ENCODE measurements around the gene ZNF407. TPM values are rescaled to one million over a fixed set of nuclear protein-coding genes. Genes with fewer than 3 reads are reported as not detected.

Gene ZNF407
- total RNA-seq, 1 donor from 2014 or later, result 14.3 TPM

GRCh38 chr18:75108579-75109318 lies 511.1 kb downstream of the ZNF407 start:
- DNase-seq (ENCODE audit: extremely low read depth, low read depth, low spot score), result no peak

GRCh38 chr18:75109319-75109691 lies 511.6 kb downstream of the ZNF407 start:
- no peak for DNase-seq (ENCODE audit: extremely low read depth, low read depth, low spot score)

GRCh38 chr18:75109819-75110218 lies 512.1 kb downstream of the ZNF407 start:
- no peak for DNase-seq (ENCODE audit: extremely low read depth, low read depth, low spot score)

- no peak for DNase-seq (ENCODE audit: extremely low read depth, low read depth, low spot score)
These were observed 512.6 kb downstream of the ZNF407 start for GRCh38 chr18:75110311-75110710.

- DNase-seq (ENCODE audit: extremely low read depth, low read depth, low spot score), result no peak
These were observed 513.3 kb downstream of the ZNF407 start for GRCh38 chr18:75110846-75111415.

GRCh38 chr18:75111760-75112159 lies 514.1 kb downstream of the ZNF407 start:
- no peak for DNase-seq (ENCODE audit: extremely low read depth, low read depth, low spot score)

- DNase-seq (ENCODE audit: extremely low read depth, low read depth, low spot score), result no peak
These were observed 514.8 kb downstream of the ZNF407 start for GRCh38 chr18:75112186-75113096.

GRCh38 chr18:75113455-75113854 lies 515.8 kb downstream of the ZNF407 start:
- no peak for DNase-seq (ENCODE audit: extremely low read depth, low read depth, low spot score)

- no peak for DNase-seq (ENCODE audit: extremely low read depth, low read depth, low spot score)
These were observed 516.6 kb downstream of the ZNF407 start for GRCh38 chr18:75114231-75114764.

Other genes starting within 250 kb of the ZNF407 start
- not detected in 2 replicates for gene DIPK1C, start 140.6 kb upstream of the ZNF407 start, total RNA-seq
- gene CNDP2, start 101.5 kb upstream of the ZNF407 start, total RNA-seq, result 126 and 128 TPM in 2 replicates
- not detected in 2 replicates for gene CNDP1, start 63.4 kb upstream of the ZNF407 start, total RNA-seq

Measured in glomerular endothelial cell (primary cell).